Measurements from ENCODE around the gene IL6ST.
"Not testable (repeated sequence)": the region's sequence is repeated elsewhere in the genome, so short reads cannot be mapped to it uniquely, and the experiment has no call there.

Gene IL6ST

DNA sequence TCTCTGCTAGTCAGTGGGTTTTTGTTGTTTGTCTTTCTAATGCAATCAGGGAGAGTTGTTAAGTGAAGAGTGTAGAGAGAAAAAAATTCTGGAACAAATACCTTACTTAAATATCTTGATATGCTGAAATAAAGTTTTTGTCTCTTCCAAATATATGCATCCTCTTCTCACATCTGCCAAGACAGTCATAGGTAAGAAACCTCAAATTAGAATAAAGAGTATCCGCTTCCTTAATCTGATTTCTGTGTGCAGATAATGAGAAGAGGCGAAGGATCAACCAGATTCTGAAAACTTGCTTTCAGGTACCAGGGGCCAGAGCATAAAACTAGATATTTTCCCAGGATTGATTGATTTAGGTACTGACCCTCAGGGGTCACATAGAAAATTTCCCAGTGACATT, 11.3 kb upstream of the IL6ST start:
- no peak for DNase-seq (ENCODE audit: extremely low read depth in 1 of 2, low read depth in 1 of 2)

DNA sequence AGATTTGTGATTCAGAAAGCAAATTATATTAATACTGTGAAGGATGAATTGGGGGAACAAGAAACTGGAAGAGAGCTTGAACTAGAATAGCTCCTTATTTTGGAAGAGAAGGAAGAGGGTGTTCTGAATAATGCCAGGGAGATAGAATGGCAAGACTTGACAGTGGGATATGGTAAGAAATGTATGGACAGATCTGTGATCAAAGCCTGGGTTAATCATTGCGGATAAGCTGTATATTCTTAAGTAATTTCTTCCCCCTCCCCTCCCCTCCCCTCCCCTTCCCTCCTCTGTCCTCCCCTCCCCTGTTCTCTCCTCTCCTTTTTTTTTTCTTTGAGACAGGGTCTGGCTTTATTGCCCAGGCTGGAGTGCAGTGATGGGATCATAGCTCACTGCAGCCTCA, 10.1 kb upstream of the IL6ST start:
- DNase-seq (ENCODE audit: extremely low read depth in 1 of 2, low read depth in 1 of 2): no peak

DNA sequence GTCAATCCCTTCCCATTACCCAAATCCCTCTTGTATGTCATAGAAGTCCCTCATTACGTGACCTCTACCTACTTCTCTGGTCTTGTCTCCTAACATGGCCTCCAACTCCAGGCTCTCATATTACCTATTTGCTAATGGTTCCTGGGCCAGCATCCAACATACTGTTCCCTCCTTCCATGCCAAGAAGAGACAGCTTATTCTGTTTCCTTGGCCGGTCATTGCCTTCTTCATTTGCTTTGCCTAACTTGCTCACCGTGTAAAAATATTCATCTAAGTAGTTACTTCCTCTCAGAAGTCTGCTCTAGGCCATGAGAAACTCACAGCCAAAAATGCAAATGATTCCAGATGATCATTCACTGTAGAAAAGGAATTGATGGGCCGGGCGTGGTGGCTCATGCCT, 8.9 kb upstream of the IL6ST start:
- no peak for DNase-seq (ENCODE audit: extremely low read depth in 1 of 2, low read depth in 1 of 2)

DNA sequence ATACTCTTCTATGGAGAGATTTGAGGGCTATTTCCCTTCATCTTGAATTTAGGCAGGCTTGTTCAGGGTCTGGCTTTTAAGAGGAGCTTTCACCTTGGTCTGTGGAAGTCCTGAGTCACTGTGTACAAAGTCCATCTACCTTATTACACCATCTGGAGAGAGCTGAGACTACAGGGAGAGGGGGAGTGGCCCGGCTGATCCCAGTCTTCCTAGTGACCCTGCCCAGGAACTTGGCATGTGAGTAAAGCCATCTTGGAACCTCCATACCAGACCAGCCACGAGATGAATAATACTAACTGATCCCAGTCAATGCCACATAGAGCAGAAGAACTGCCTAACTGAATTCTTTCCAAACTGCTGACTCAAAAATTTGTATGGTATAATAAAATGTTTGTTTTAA, 8.4 kb upstream of the IL6ST start:
- DNase-seq (ENCODE audit: extremely low read depth in 1 of 2, low read depth in 1 of 2): no peak

DNA sequence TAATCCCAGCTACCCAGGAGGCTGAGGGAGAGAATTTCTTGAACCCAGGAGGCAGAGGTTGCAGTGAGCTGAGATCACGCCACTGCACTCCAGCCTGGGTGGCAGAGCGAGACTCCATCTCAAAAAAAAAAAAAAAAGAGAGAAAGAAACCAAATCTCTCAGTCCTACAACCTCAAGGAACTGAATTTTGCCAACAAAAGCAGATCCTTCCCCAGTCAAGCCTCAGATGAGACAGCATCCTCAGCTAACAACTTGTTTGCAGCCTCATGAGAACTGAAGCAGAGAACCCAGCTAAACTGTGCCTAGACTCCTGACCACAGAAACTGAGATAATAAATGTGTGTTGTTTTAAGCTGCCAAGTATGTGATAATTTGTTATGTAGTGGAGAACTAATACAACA, 7.5 kb upstream of the IL6ST start:
- DNase-seq (ENCODE audit: extremely low read depth in 1 of 2, low read depth in 1 of 2): no peak

DNA sequence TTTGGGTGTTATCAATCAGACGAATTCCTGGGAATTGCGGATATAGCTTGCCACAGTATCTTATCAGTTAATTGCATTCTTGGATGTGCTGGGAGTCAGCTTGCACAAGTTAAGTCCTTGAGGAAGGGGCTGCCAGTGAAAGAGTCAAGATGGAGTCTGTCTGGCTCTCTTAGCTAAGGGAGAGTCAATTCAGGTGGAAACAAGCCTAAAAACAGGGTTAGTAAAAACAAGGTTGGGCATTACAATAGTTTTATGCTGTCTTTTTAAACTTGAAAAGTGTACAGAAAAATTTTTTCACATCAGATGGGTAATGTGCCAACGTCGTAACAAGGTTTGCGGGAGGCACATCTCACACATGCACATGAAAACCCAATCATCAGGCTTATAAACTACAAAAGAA, 5.5 kb upstream of the IL6ST start:
- not testable (repeated sequence) for DNase-seq (ENCODE audit: extremely low read depth in 1 of 2, low read depth in 1 of 2)

DNA sequence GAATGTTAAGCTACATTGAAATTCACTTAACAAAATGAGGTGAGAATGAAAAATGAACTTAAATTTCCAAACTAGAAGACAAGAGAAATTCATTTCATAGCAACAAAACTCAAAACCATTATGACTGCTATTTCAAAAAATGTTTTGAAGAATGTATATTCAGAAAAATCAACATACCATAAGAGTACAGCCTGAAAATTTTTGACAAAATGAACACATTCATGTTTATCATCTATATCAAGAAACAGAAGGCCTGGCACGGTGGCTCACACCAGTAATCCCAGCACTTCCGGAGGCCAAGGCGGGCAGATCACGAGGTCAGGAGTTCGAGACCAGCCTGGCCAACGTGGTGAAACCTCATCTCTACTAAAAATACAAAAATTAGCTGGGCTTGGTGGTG, 4.2 kb upstream of the IL6ST start:
- no peak for DNase-seq (ENCODE audit: extremely low read depth in 1 of 2, low read depth in 1 of 2)

DNA sequence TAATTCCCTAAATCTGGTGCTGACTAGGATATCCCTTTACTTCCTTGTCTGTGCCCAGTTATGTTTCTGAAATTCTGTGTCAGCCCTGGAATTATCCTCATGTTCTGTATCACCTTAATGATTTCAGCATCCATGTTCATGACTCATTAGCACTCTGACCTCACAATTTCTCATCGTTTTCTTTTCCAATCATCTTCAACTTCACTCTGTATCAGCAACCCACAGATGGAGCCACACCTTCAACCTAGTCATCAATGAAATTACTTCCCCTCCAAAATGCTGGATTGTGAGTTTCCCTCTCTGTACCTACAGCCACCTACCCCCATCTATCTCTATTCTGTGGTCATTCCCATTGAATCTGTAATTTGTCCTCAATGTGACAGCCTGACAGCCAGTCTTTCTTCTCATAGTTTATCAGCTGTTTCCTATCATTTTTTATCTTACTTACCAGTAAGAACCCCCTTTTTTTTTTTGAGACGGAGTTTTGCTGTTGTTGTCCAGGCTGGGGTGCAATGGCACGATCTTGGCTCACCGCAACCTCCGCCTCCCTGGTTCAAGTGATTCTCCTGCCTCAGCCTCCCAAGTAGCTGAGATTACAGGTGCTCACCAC, 3.1 kb upstream of the IL6ST start:
- no peak for DNase-seq (ENCODE audit: extremely low read depth in 1 of 2, low read depth in 1 of 2)

DNA sequence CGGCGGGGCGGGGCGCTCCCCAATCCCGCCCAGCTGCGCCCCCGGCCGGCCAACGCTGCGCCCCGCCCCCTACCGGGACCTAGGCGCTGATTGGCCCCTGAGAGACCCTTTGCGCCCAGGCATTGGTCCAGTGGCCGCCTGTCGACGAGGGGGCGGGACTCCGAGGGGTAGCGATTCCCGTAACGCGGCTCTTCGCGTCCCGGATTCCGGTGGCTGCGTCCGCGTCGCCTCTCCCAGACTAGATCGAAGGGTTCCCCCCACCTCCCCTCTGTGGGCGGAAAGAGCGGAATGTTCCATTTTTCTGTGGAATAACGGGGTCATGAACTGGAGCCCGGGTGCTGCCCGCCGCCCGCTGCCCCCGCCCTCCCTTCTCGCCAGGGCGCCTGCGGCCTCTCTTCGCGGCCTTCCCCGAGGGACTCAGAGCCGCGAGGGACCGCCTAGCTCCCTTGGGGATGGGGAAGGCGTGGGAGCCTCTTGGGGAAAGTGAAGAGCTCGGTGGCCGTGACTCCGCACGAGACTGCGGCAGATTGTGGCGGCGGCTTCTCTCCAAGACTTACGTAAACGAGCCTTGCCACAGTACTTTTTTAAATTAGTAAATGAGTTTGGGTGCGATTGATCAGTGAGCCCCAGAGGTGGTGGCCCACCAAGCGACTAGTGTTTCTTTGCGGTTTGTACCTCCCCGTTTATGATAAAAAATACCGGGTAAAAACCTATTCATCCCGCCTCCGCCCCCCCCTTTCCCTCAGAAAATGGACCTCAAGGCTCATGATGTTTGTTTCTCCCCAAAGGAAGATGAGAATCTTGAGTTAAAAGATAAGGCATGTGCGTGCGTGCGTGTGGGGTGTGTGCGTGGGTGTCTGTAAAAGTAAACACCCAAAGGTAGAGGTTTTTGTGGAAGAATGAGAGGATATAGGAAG, 493 bp upstream of the IL6ST start:
- peak; percentile 85 to 94 for DNase-seq (ENCODE audit: extremely low read depth in 1 of 2, low read depth in 1 of 2)

DNA sequence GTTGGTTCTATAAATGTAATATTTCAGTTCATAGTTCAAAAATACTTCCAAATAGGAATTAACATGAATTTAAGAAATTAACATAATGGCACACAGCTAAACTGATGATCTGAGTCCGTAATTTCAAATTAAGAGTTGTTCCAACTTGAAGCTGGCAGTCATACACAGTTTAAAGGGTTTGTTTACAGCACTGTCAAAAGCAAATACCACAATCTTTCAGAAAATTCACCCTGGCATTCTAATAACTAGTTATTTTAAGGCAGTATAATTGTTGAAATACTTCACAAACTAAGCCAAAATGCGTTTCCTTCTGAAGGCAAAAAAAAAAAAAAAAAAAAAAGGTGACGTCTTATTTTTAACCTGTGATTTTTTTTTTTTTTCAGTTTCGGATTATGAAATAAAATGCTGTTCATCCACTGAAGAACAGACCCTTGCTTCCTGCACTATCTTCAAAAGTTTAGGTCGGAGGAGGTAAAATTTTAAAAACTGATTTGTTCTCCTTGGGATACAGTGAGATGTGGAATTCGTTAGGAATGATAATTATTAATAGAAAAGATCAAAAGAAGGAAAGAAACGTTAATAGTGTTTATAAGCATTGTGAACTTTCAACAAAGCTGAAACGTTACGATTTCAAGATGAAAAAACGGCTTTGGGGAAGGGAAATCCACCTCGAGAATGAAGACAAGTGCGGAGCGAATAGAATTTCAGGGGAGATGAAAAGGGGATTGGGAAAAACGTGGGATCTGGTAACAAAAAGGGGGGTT, 850 bp downstream of the IL6ST start:
- no peak for DNase-seq (ENCODE audit: extremely low read depth in 1 of 2, low read depth in 1 of 2)

DNA sequence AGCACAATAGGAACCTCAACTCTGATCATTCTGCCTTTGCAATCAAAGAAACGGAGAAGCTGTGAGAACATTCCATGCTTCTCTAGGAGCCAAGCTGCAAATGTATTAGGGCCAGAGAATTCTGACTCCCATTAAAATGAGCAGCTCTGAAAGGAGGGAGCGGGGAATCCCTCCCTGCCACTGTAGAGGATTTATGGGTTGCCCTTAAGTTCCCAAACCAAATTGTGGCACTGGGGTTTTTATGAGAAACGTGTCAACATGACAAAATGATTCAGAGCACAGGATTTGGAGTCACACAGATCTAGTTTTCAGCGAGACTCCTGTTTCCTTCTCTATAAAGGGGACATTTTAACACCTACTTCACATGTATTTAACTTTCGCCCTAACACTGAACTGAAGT, 1.8 kb downstream of the IL6ST start:
- no peak for DNase-seq (ENCODE audit: extremely low read depth in 1 of 2, low read depth in 1 of 2)

DNA sequence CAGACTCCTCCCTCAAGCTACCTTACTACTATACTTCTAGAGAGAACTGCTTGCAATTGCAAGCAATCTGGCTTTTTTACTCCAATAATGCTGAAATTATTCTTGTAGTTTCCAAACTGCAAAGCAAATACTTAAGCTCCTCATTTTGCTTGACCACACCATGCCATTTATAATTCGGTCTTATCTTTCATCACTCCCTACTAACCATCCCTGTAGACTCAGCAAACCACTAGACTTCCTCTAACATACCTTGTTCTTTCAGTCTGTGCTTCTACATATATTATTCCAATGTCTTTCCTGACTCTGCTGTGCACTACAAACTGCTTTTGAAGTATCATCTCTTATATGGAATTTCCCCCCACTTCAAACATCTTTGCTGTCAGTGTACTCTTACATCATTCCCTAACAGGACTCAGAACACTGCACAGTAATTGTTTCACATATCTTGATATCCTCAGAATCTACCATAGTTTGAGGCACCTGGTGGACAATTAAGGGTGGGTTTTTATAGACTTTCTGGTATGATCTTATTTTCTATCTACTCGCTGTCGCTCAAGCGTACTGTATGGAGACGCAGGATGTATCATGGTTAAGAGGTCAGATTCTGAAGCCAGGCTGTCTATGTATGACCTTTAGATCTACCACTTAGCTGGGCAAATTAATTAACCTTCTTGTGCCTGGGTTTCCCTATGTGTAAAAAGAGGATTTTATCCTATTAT, 2.8 kb downstream of the IL6ST start:
- DNase-seq (ENCODE audit: extremely low read depth in 1 of 2, low read depth in 1 of 2): no peak

DNA sequence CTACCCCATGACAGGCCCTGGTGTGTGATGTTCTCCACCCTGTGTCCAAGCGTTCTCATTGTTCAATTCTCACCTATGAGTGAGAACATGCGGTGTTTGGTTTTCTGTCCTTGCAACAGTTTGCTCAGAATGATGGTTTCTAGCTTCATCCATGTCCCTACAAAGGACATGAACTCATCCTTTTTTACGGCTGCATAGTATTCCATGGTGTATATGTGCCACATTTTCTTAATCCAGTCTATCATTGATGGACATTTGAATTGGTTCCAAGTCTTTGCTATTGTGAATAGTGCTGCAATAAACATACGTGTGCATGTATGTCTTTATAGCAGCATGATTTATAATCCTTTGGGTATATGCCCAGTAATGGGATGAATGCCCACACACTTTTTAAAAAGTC, 3.9 kb downstream of the IL6ST start:
- DNase-seq (ENCODE audit: extremely low read depth in 1 of 2, low read depth in 1 of 2): not testable (repeated sequence)

DNA sequence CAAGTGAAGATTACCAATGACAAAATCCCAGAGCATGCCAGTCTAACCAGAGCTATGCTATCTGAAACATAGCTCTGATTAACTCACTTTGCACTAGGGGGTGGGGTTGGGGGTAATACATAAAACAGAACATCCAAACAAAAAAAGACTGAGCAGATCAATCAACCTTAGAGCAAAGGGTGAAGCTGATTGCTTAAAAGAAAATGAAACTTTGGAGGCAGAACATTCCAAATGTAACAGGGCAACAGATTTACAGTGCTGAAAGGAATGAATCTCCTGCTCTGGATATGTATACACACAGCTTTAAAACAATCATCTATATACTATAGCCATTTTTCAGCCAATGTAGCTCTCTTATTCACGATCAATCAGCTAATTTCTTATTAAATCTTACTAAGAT, 4.9 kb downstream of the IL6ST start:
- no peak for DNase-seq (ENCODE audit: extremely low read depth in 1 of 2, low read depth in 1 of 2)

DNA sequence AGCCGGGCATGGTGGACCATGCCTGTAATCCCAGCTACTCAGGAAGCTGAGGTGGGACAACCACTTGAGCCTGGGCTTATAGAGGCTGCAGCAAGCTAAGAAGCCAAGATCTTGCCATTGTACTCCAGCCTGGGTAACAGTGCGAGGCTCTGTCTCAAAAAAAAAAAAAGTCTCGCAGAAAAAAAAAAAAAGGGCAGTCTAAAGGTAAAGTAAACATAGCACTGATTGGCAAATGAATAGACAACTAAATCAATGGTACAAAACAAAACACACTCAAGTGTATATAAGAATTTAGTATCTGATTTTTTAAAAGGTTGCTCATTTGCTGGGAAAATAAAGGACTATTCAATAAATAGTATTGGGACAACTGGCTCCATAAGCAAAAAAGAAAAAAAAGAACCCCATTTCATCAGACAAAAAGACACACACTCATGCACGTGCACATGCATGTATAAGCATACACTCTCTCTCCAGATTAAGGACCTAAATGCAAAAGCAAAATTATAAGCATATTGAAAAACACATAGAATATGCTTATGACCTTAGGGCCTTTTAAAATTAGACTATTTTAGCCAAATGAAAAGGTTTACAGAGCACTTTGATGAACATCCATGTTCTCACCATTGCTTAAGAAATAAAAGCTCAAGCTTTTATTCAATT, 5.7 kb downstream of the IL6ST start:
- DNase-seq (ENCODE audit: extremely low read depth in 1 of 2, low read depth in 1 of 2): no peak

DNA sequence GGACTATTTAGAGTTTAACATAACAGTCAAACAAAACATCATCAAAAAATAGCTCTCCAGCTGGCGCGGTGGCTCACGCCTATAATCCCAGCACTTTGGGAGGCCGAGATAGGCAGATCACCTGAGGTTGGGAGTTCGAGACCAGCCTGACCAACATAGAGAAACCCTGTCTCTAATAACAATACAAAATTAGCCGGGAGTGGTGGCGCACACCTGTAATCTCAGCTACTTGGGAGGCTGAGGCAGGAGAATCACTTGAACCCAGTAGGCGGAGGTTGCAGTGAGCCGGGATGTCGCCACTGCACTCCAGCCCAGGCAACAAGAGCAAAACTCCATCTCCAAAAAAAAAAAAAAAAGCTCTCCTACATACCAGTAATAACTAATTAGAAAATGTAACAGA, 6.3 kb downstream of the IL6ST start:
- not testable (repeated sequence) for DNase-seq (ENCODE audit: extremely low read depth in 1 of 2, low read depth in 1 of 2)

DNA sequence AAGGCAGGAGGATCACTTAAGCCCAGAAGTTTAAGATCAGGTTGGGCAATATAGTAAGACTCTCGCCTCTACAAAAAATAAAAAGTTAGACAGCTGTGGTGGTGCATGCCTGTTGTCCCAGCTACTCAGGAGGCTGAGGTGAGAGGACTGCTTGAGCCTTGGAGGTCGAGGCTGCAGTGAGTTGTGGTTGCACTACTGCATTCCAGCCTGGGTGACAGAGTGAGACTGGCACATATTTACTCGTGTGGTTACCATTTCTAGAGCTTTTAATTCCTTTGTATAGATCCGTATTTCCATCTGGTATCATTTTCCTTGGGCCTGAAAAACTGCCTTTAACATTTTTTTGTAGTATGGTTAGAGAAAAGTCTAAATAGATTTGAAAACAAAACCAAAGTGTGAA, 7.8 kb downstream of the IL6ST start:
- no peak for DNase-seq (ENCODE audit: extremely low read depth in 1 of 2, low read depth in 1 of 2)

DNA sequence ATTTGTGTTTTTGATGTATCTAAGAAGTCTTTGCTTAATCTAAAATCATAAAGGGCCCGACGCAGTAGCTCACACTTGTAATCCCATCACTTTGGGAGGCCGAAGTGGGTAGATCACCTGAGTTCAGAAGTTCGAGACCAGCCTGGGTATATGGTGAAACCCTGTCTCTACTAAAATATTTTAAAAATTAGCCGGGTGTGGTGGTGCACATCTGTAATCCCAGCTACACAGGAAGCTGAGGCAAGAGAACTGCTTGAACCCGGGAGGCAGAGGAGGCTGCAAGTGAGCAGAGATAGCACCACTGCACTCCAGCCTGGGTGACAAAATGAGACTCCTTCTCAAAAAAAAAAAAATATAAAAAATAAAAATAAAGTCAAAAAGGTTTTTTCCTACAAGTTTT, 9.6 kb downstream of the IL6ST start:
- no peak for DNase-seq (ENCODE audit: extremely low read depth in 1 of 2, low read depth in 1 of 2)

DNA sequence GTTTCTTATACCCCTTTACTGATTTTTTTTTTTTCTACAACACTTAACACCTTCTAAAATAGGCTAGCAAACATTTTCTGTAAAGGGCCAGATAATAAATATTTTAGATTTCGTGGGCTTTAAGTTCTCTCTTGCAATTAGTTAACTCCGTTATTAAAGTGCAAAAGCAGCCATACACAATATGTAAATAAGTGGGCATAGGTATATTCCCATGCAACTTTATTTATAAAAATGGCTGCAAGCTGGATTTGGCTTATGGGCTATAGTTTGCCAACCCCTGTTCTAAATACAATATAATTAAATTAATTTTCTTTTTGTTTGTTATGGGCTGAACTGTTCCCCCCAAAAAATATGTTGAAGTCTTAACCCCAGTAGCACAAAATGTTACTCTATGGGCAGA, 10.8 kb downstream of the IL6ST start:
- no peak for DNase-seq (ENCODE audit: extremely low read depth in 1 of 2, low read depth in 1 of 2)

DNA sequence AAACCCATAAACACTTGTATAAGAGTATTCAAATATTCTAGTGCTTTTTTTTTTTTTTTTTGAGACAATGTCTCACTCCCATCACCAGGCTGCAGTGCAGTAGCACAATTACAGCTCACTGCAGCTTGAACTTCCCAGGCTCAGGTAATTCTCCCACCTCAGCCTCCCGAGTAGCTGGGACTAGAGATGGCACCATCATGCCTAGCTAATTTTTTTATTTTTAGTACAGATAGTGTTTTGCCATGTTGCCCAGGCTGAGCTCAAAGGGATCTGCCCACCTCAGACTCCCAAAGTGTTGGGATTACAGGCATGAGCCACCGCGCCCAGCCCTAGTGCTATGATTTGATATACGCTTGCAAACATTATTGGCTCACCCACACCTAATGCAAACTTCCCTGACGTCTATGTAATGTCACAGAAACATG, 11.8 kb downstream of the IL6ST start:
- DNase-seq (ENCODE audit: extremely low read depth in 1 of 2, low read depth in 1 of 2): no peak

DNA sequence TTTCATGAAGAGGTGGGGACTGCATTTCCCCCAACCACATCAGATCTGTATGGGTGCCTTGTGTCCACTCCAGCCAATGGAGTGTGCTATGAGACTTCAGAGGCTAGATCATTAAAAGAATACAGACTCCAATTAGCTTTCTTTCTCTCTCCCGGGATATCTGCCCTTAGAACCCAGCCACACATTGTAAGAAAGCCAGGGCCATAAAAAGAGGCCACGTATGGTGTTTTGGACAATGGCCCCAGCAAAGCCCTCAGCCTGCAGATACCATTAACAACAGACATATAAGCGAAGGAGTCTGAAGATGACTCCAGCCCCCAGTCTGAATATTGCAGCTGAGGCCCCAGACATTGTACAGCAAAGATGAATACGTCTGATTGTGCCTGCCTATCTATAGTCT, 21.5 kb downstream of the IL6ST start:
- no peak for DNase-seq (ENCODE audit: extremely low read depth in 1 of 2, low read depth in 1 of 2)
